GM21423 (cell line): Measurements from ENCODE around the gene SUMF1.
"Not testable (repeated sequence)": the region's sequence is repeated elsewhere in the genome, so short reads cannot be mapped to it uniquely, and the experiment has no call there.

Experiments
- ATAC-seq: cut with Tn5 transposase; IDR thresholded peaks from one replicate; pipeline ENCODE4 v1.9.1; 2021; ENCODE audit warnings: mild to moderate bottlenecking, moderate library complexity; ENCODE audit not compliant: unreplicated experiment

SUMF1 gene

DNA sequence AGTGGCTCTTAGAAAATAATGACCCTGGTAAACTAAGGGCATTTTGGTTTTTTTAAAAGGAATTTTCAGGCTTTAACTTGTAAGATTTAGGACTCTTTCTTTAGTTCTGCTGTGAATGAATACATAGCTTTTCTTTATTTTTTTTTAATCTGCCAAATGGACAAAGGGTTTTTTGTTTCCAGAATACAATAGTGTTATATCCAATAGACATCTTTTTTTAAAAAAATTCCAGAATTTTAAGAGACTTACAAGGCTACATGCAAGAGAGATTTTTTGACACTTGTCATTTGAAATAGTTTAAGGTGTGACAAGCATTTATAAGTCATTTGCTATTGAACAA is 125.8 kb downstream of the SUMF1 start:
- no peak for ATAC-seq

GRCh38 chr3:4340411-4341335 is 126.4 kb downstream of the SUMF1 start:
- no peak for ATAC-seq

- no peak for ATAC-seq
Measured at GRCh38 chr3:4340077-4340410, 127.0 kb downstream of the SUMF1 start.

GRCh38 chr3:4338751-4339150 is 128.3 kb downstream of the SUMF1 start:
- ATAC-seq = no peak

DNA sequence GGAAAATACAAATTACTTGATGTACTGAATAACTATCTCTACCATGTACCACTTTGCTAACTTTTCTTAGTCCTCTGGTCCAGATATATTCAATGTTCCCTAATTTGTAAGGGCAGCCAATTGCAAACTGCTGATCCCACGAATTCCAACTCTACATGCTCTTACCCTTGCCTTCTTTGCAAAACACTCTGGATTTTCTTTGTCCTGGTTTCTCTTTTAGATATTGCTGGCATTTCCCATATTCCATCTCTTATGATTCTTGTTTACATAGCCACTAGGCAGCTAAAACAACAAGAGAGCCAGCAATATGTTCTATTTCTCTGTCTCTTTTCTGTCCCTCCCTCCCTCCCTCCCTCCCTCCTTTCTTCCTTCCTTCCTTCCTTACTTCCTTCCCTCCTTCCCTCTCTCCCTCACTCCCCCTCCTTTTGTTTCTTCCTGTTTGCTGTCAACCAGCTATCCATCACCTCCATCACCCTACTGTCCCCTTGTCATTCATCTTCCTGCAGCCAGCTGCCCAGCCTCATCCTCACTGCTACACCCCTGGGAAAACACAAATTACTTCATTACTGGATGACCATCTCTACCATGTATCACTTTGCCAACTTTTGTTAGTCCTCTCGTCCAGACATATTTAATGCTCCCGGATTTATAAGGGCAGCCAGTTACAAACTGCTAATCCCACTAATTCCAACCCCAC is 130.1 kb downstream of the SUMF1 start:
- no peak for ATAC-seq

DNA sequence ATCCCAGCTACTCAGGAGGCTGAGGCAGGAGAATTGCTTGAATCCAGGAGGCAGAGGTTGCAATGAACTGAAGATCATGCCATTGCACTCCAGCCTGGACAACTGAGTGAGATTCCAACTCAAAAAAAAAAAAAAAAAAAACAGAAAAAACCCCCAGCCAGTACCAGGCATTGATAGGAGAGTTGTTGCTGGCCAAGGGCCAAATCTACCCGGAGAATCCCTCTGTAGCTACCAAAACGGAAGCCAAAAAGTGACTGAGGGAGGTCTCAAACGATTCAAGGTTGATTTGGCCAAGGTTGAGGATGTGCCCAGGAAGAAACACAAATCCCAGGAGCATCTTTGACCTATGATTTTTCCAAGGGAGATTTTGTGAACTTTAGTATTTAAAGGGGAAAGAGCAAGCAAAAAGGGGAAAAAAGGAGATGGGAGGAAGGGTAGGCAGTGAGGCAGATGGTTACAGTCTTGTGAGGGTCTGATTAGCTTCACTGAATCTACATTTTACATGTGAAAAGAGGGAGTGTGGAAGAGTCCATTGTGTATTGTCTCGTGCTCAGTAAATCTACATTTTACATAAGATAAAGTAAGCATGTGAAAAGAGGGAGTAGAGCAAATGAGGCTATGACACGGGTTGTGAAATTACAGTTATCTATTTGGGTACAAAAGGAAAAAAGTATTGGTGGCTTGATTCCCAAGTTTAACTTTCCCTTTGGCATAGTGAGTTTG is 131.1 kb downstream of the SUMF1 start:
- no peak for ATAC-seq

GRCh38 chr3:4334548-4334947 is 132.5 kb downstream of the SUMF1 start:
- no peak for ATAC-seq

DNA sequence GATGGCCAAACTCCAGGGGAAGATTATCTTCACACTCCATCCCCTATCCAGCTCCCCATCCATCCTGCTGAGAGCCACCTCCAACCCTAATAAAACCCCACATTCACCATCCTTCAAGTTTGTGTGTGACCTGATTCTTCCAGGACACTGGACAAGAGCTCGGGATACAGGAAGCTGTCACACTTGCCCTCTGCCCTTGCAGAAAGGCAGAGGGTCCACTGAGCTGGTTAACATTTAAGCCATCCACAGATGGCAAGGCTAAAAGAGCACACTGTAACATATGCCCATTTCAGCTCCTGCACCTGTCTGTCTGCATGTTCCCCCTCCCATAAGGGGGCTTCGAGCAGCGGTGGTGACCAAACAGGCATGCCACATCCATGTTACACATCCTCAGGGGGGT is 134.1 kb downstream of the SUMF1 start:
- ATAC-seq = no peak

DNA sequence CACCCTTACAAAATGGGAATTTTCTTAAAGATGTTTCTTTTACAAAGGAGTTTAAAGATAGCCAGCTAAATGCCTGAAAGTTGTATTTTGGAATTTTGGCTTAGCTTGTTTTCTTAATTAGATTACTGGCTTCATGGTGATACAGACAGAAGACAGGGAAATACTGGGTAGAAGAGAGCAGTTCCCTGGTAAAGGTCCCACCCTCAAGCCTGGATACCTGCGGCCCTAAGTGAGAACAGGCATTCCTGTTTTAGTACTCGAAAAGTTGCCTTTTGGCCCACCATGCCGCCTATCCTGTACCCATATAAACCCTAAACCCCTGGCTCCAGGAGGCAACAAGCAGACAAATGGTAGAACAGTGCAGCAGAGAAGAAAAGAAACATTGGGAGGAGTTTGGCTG is 134.5 kb downstream of the SUMF1 start:
- no peak for ATAC-seq

- ATAC-seq = no peak
Measured at GRCh38 chr3:4332111-4332510, 135.0 kb downstream of the SUMF1 start.

DNA sequence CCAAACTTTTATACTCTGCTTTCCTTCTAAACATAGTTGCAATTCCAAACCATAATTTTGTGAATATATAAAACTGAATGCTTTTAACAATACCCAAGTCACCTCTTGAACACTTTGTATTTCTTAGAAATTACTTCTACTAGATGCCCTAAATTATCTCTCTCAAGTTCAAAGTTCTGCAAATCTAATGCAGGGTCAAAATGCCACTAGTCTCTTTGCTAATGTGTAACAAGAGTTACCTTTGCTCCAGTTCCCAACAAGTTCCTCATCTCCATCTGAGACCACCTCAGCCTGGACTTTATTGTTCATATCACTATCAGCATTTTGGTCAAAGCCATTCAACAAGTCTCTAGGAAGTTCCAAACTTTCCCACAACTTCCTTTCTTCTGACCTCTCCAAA is 137.3 kb downstream of the SUMF1 start:
- not testable (repeated sequence) for ATAC-seq

GRCh38 chr3:4326868-4327267 is 140.2 kb downstream of the SUMF1 start:
- ATAC-seq = no peak

DNA sequence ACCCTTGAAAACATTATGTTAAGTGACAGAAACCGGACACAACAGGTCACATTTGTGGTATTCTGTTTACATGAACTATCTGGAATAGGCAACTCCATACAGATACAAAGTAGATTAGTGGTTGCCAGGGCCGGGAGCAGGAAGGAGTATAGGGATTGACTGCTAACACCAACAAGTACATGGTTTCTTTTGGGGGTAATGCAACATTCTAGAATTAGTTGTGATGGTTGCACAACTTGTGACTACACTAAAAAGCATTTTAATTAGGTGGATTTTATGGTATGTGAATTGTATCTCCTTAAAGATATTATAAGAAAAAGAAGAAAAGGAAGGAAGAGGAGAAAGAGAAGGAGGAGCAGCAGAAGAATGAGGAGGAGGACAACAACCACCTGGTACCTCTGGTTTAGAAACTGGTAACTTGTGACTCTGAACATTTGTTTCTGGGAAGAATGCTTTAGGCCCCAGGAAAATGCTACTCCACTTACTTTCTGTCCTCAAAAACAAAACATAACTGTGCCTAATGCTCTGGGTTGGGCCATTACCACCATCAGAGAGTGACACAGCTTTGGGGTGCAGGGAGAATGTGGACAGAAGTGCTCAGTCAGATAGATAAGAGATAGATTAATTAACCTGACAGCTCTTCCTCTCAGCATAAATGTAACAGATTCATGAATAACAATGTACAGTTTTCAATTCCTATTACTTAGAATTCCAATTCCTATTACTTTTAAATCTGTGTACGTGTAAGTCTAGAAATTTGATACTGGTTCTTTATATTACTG is 143.6 kb downstream of the SUMF1 start:
- ATAC-seq = no peak

- ATAC-seq = no peak
Measured at GRCh38 chr3:4322635-4323034, 144.4 kb downstream of the SUMF1 start.

GRCh38 chr3:4321732-4322131 is 145.3 kb downstream of the SUMF1 start:
- no peak for ATAC-seq

DNA sequence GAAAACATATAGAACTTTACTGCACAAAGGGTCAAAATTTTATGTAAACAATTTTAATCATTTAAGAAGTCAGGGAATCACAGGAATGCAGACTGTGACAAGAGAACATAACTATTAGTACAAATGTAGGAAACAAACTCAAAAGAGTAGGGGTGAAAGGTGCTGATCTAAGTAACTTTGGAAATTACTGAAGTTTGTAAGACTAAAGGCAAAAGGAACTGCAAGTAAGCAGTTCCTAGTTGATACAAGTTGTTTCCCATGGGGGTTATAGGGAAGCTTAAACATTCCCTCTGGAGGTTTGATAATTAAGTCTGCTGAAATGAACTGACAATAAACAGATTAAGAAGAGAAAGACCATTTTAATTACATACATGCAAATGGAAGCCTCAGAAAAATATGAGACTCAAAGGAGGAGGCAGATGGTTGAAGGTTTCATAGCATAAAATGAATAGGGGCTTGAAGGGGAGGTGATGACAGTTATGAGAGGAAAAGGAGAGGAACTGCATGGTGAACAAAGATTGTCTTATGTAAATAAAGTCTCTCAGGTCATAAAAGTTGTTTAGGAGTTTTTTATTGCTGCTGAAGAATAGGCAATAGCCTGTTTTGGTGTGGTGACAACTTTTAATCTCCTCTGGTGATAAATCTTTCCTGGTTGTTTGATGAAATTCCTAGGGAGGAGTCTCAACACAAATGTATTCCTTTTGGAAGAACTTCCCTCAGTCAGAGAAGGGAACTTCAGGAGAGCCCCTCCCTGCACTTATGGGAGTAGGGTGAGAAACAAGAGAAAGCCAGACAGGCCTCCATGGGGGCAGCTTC is 146.8 kb downstream of the SUMF1 start:
- no peak for ATAC-seq

DNA sequence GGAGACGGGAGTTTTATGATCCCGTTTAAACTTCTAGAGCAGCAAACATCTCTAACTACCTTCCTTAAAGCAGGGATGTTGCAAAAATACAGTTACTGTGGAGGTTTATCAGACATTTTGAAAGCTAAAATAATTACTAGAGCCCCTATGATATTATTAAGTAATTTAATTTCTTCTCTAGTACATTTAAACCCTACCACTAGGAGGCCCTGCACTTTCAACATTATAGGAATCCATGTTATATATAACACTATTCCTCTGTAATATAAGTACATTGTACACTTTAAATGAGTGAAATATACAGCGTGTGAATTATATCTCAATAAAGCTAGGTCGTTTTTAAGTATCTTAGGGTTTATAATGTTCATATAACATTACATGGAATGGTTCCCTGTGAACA is 152.4 kb downstream of the SUMF1 start:
- no peak for ATAC-seq

DNA sequence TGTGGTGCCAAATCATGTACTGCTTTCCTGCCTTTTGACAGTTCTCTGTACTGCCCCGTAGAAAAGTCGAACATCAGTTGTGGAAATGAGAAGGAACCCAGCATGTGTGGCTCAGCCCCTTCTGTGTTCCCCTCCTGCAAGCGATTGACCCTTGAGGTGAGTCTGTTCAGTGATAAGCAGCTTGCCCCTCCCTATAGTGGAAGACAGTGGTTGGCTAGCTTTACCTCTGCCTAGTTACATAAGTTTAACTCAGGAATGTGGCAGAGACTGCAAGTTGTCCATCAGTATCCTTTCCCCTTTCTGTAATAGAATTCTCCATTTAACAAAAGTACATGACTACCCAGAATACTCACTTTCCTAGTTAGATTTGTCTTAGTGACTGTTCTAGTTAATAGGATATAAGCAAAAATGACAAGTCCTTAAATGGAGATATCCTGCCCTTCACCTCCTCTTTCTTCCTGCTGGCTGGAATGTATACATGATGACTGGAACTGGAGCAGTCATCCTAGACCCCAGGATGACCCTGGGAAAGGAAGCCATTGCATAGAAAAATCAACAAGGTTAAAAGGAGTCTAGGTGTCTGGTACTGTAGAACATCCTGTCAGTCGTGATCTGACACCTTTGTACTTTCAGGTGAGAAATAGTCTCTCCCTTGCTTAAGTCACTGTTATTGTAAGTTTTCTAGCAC is 153.3 kb downstream of the SUMF1 start:
- no peak for ATAC-seq

DNA sequence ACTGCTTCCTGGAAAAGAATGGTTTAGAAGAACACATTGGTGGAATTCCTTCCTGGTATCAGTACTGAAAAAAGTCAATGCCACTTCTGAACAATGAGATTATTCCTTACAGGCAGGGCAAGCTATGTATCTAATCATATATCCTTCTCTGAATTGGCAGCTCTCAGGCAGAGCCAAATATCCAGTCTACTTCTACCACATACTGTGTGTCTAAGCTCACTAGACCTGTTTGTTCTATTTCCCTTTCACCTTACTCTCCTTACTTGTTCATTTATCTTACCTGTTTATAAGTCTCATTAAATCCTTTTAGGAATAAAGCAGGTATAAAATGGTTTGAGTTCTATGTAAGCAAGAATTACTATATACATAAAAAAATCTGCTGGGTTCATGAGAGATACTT is 155.6 kb downstream of the SUMF1 start:
- no peak for ATAC-seq
